Measurements from ENCODE around the gene ACSF3.

ACSF3 gene

DNA sequence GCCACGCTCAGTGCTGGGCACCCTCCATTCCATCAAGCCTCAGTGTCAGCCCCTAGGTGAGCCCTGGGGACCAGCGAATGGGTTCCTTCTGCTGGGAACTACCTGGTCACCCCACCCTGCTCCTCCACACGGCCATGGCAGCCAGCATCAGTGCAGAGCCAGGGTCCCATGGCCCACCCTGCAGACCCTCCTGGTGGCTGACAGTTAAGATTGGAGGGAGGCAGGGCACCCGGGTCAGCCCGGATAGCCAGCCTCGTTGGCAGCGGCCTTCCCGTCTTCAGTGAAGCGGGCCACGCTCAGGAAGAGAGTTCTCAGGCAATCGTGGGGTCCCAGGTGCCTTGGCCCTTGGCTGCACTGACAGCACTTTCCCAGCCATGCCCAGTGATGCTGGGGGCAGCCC is 37.1 kb upstream of the ACSF3 start:
- Histone ChIP-seq H3K9ac (ENCODE audit: low read length in 2 of 2) (no peak overlapping the region), H3K9me3 (ENCODE audit: control insufficient read depth in 2 of 2, low read length in 2 of 2) (no peaks in the 10 kb centered on the region), H3K27ac (ENCODE audit: low read length) (no peak overlapping the region), H3K4me1 (ENCODE audit: control insufficient read depth, insufficient read depth, low read length) (peaks cover 16% of the 10 kb centered on the region), H3K36me3 (ENCODE audit: control insufficient read depth in 2 of 2, insufficient read depth in 2 of 2, low read length in 2 of 2) (no peaks in the 10 kb centered on the region), H3K27me3 (ENCODE audit: control insufficient read depth in 1 of 2, insufficient read depth in 2 of 2, low read length in 2 of 2) (peaks cover 10 to 22% of the 10 kb centered on the region in 2 donors), H3K4me3 (ENCODE audit: low read length in 2 of 2) (no peak overlapping the region)

DNA sequence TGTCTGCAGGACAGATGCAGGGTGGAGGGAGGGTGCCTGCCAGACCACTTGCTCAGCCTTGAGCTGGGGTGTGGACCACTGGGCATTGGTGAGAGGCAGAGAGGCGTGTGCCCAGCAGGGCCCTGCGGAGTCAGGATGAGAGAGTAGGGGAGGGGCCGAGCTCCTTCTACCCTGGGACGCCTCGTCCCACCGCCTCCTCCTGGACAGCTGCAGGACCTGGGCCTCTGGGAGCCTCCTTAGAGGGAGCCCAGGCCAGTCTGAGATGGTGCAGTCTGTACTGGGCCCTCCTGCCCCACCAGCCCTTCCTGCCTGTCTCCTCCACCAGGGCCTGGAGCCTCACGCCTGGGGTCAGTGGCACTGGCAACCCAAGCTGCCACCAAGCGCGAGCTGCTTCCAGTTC is 35.9 kb upstream of the ACSF3 start:
- H3K36me3 ChIP-seq (ENCODE audit: control insufficient read depth in 2 of 2, insufficient read depth in 2 of 2, low read length in 2 of 2) = no peaks in the 10 kb centered on the region
- H3K9ac ChIP-seq (ENCODE audit: low read length in 2 of 2) = no peak overlapping the region
- no peak overlapping the region for H3K27ac ChIP-seq (ENCODE audit: low read length)
- no peaks in the 10 kb centered on the region for H3K9me3 ChIP-seq (ENCODE audit: control insufficient read depth in 2 of 2, low read length in 2 of 2)
- no peak overlapping the region for H3K4me3 ChIP-seq (ENCODE audit: low read length in 2 of 2)
- peaks cover 7% of the 10 kb centered on the region for H3K4me1 ChIP-seq (ENCODE audit: control insufficient read depth, insufficient read depth, low read length)
- H3K27me3 ChIP-seq (ENCODE audit: control insufficient read depth in 1 of 2, insufficient read depth in 2 of 2, low read length in 2 of 2) = peaks cover 13 to 22% of the 10 kb centered on the region in 2 donors

- Histone ChIP-seq H3K4me1 (ENCODE audit: control insufficient read depth, insufficient read depth, low read length) (no peaks in the 10 kb centered on the region), H3K9ac (ENCODE audit: low read length in 2 of 2) (no peak overlapping the region), H3K4me3 (ENCODE audit: low read length in 2 of 2) (no peak overlapping the region), H3K27ac (ENCODE audit: low read length) (no peak overlapping the region), H3K9me3 (ENCODE audit: control insufficient read depth in 2 of 2, low read length in 2 of 2) (no peaks in the 10 kb centered on the region), H3K36me3 (ENCODE audit: control insufficient read depth in 2 of 2, insufficient read depth in 2 of 2, low read length in 2 of 2) (no peaks in the 10 kb centered on the region), H3K27me3 (ENCODE audit: control insufficient read depth in 1 of 2, insufficient read depth in 2 of 2, low read length in 2 of 2) (peaks cover 13 to 18% of the 10 kb centered on the region in 2 donors)
Measured at GRCh38 chr16:89058812-89059211, 34.8 kb upstream of the ACSF3 start.

DNA sequence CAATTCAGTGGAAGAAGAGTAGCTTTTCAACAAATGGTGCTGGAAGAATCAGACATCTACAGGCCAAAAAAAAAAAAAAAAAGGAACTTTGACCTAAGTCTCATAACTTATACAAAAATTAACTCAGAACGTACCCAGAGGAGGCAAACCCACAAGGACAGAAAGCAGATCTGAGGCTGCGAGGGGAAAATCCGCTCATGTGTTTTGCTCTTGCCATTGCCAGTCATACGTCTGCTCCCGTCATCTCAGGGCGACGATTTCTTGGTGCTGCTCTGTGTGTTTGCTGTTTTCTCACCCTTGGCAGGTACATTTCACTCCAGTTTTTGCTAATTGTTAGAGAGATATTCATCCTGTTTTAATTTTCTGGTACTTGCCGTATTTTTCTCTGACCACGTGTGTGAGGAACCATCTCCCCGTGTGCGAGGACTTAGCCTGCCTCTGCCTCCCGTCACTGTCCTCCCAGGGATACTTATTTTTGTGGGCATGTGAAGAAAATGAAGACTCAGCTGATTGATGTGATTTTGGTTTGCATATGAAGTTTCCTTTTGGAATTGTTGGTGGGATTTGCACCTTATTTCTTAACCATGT is 33.4 kb upstream of the ACSF3 start:
- Histone ChIP-seq H3K9ac (ENCODE audit: low read length in 2 of 2) (no peak overlapping the region), H3K27me3 (ENCODE audit: control insufficient read depth in 1 of 2, insufficient read depth in 2 of 2, low read length in 2 of 2) (peaks cover 11 to 18% of the 10 kb centered on the region in 2 donors), H3K4me3 (ENCODE audit: low read length in 2 of 2) (no peak overlapping the region), H3K9me3 (ENCODE audit: control insufficient read depth in 2 of 2, low read length in 2 of 2) (no peaks in the 10 kb centered on the region), H3K27ac (ENCODE audit: low read length) (no peak overlapping the region), H3K36me3 (ENCODE audit: control insufficient read depth in 2 of 2, insufficient read depth in 2 of 2, low read length in 2 of 2) (no peaks in the 10 kb centered on the region), H3K4me1 (ENCODE audit: control insufficient read depth, insufficient read depth, low read length) (no peaks in the 10 kb centered on the region)

DNA sequence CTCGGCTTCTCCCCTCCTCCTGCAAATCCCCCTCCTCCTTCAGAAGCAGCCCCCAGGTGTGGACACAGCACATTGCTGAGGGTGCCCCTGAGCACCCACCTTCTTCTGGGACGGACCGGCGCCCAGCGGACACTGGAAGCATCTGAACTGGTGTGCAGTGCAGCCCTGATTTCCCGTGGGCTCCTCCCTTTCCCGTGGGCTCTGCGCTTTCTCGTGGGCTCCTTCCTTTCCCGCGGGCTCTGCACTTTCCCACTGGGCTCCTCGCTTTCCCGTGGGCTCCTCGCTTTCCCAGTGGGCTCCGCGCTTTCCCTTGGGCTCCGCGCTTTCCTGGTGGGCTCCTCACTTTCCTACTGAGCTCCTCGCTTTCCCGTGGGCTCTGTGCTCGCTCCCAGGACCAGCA is 32.6 kb upstream of the ACSF3 start:
- Histone ChIP-seq H3K9ac (ENCODE audit: low read length in 2 of 2) (no peak overlapping the region), H3K27ac (ENCODE audit: low read length) (no peak overlapping the region), H3K36me3 (ENCODE audit: control insufficient read depth in 2 of 2, insufficient read depth in 2 of 2, low read length in 2 of 2) (no peaks in the 10 kb centered on the region), H3K27me3 (ENCODE audit: control insufficient read depth in 1 of 2, insufficient read depth in 2 of 2, low read length in 2 of 2) (peaks cover 11 to 15% of the 10 kb centered on the region in 2 donors), H3K9me3 (ENCODE audit: control insufficient read depth in 2 of 2, low read length in 2 of 2) (no peaks in the 10 kb centered on the region), H3K4me3 (ENCODE audit: low read length in 2 of 2) (no peak overlapping the region), H3K4me1 (ENCODE audit: control insufficient read depth, insufficient read depth, low read length) (no peaks in the 10 kb centered on the region)

DNA sequence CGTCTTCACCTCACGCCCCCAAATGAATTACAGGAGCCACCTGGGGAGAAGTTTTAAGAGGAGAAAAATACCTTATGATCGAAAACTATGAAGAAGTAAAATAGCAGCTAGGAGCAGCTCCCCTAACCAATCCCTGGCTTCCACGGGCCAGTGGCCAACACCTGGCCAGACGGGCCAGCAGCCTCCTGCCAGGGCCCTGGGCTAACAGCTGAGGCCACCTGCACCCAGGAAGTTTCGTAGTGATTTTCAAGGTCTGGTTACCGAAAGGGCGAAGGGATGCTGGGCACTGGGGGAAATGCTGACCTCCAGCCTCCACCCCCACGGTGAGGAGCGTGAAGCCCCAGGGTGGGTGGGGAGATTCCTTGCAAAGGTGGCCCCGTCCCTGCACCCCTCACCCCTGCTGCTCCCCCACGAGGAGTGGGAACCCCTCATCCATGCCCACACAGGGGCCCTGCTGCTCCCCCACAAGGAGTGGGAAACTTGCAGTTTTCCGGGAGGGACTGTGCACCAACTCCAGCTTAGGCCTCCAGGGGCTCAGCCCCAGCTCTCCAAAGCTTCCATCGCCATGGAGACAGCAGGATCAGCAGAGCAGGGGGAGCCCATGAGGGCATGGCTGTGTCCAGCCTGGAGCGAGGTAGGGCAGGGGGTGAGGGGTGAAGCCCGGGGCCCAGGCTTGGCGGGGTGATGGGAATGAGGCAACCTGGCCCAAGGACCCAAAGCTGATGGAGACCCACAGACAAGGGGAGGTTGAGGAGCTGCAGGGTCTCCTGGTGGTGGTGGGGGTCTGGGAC is 31.9 kb upstream of the ACSF3 start:
- H3K9me3 ChIP-seq (ENCODE audit: control insufficient read depth in 2 of 2, low read length in 2 of 2) = no peaks in the 10 kb centered on the region
- no peak overlapping the region for H3K4me3 ChIP-seq (ENCODE audit: low read length in 2 of 2)
- no peaks in the 10 kb centered on the region for H3K4me1 ChIP-seq (ENCODE audit: control insufficient read depth, insufficient read depth, low read length)
- no peak overlapping the region for H3K9ac ChIP-seq (ENCODE audit: low read length in 2 of 2)
- H3K27me3 ChIP-seq (ENCODE audit: control insufficient read depth in 1 of 2, insufficient read depth in 2 of 2, low read length in 2 of 2) = peaks cover 8 to 11% of the 10 kb centered on the region in 2 donors
- no peak overlapping the region for H3K27ac ChIP-seq (ENCODE audit: low read length)
- no peaks in the 10 kb centered on the region for H3K36me3 ChIP-seq (ENCODE audit: control insufficient read depth in 2 of 2, insufficient read depth in 2 of 2, low read length in 2 of 2)

DNA sequence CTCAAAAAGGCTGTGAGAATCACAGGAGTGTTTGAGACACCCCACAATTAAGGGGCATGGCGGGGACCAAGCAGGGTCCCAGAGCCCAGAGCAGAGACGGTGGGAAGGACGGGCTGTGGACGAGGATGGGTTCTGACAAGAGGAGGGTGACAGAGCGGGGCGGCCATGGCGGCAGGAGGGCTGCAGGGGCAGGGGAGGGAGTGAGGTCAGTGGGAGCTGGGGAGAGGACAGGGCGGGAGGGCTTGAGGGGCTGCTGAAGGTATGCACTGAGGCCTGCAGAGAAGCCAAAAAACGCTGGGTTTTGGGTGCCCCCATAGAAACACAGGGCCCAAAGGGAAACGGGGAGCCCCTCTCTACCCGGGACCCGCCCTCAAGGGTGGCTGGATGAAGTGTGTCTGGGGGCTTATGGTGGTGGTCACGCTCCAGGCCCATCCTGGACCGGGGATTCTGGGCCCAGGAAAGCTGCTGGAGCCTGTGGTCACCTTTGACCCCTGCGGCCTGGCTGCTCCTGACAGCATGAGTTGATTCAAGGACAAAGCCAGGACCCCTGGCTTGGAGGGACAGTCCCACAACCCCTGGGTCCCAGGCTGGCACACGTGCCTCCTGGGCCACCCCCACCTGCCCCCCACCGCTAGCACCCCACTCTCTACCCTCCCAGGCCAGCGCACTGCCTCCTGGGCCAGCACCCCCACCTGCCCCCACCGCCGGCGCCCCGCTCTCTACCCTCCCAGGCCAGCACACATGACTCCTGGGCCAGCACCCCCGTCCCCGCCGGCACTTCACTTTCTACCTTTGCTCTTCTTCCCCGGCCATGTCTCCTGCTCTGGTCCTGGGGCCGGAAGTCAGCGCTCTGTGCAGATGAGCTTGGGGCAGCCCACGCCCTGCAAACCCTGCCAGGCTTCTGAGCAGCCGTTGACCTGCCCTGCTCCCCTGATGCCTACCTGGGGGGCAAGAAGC is 31.0 kb upstream of the ACSF3 start:
- Histone ChIP-seq H3K9ac (ENCODE audit: low read length in 2 of 2) (no peak overlapping the region), H3K4me1 (ENCODE audit: control insufficient read depth, insufficient read depth, low read length) (no peaks in the 10 kb centered on the region), H3K36me3 (ENCODE audit: control insufficient read depth in 2 of 2, insufficient read depth in 2 of 2, low read length in 2 of 2) (no peaks in the 10 kb centered on the region), H3K27ac (ENCODE audit: low read length) (no peak overlapping the region), H3K27me3 (ENCODE audit: control insufficient read depth in 1 of 2, insufficient read depth in 2 of 2, low read length in 2 of 2) (peaks cover 7% of the 10 kb centered on the region in 2 donors), H3K9me3 (ENCODE audit: control insufficient read depth in 2 of 2, low read length in 2 of 2) (no peaks in the 10 kb centered on the region), H3K4me3 (ENCODE audit: low read length in 2 of 2) (no peak overlapping the region)

DNA sequence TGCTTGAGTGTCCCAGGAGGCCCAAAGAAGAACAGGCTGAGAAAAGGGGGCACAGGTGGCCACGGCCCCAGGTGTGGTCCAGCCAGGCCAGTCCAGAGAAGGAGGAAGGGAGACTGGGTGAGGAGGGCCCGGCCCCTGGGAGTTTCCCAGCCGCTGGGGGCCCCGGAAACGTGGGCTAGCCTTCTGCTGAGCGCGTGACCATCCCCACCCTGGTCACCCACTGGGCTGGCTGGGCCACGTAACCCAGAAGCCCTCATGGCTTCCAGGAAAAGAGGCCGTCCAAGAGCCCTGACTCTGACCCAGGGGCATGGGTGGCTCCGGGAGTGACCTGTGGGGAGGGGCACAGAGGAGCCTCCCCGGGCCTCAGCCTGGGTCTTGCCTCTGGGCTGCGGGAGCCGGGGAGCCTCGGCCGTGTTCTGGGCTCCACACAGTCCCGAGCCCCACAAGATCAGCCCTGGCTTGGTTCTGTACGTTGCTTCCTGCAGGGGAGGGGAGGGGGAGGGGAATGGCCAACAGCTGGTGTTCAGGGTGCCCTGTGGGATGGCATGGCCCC is 29.8 kb upstream of the ACSF3 start:
- H3K9me3 ChIP-seq (ENCODE audit: control insufficient read depth in 2 of 2, low read length in 2 of 2) = no peaks in the 10 kb centered on the region
- peaks cover 5 to 10% of the 10 kb centered on the region in 2 donors for H3K27me3 ChIP-seq (ENCODE audit: control insufficient read depth in 1 of 2, insufficient read depth in 2 of 2, low read length in 2 of 2)
- H3K27ac ChIP-seq (ENCODE audit: low read length) = no peak overlapping the region
- H3K36me3 ChIP-seq (ENCODE audit: control insufficient read depth in 2 of 2, insufficient read depth in 2 of 2, low read length in 2 of 2) = no peaks in the 10 kb centered on the region
- H3K4me1 ChIP-seq (ENCODE audit: control insufficient read depth, insufficient read depth, low read length) = no peaks in the 10 kb centered on the region
- no peak overlapping the region for H3K9ac ChIP-seq (ENCODE audit: low read length in 2 of 2)
- no peak overlapping the region for H3K4me3 ChIP-seq (ENCODE audit: low read length in 2 of 2)

- peaks cover 5 to 13% of the 10 kb centered on the region in 2 donors for H3K27me3 ChIP-seq (ENCODE audit: control insufficient read depth in 1 of 2, insufficient read depth in 2 of 2, low read length in 2 of 2)
Measured at GRCh38 chr16:89064606-89065457, 28.8 kb upstream of the ACSF3 start.

DNA sequence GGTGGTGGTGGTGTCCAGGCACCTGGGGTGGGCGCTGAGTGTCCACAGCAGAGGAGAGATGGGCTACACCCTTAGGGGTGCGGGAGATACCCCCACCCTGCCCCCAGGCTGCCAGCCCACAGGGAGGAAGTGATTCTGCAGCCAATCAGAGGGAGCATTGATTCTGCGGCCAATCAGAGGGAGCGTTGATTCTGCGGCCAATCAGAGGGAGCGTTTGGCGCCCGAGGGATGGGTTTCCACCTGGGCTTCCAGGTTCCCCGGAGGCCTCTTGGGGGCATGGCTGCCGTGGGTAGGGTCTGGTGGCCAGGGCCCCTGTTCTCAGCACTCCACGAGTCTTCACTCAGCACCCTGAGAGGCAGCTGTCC is 28.2 kb upstream of the ACSF3 start:
- Histone ChIP-seq H3K27ac (ENCODE audit: low read length) (no peak overlapping the region), H3K9me3 (ENCODE audit: control insufficient read depth in 2 of 2, low read length in 2 of 2) (no peaks in the 10 kb centered on the region)

More at GRCh38 chr16:89064606-89065457, 28.8 kb upstream of the ACSF3 start:
- no peak overlapping the region for H3K27ac ChIP-seq (ENCODE audit: low read length)
- no peaks in the 10 kb centered on the region for H3K36me3 ChIP-seq (ENCODE audit: control insufficient read depth in 2 of 2, insufficient read depth in 2 of 2, low read length in 2 of 2)
- no peaks in the 10 kb centered on the region for H3K9me3 ChIP-seq (ENCODE audit: control insufficient read depth in 2 of 2, low read length in 2 of 2)
- H3K9ac ChIP-seq (ENCODE audit: low read length in 2 of 2) = no peak overlapping the region
- H3K4me3 ChIP-seq (ENCODE audit: low read length in 2 of 2) = no peak overlapping the region
- no peaks in the 10 kb centered on the region for H3K4me1 ChIP-seq (ENCODE audit: control insufficient read depth, insufficient read depth, low read length)

More for the DNA sequence above, 28.2 kb upstream of the ACSF3 start:
- no peaks in the 10 kb centered on the region for H3K4me1 ChIP-seq (ENCODE audit: control insufficient read depth, insufficient read depth, low read length)
- H3K27me3 ChIP-seq (ENCODE audit: control insufficient read depth in 1 of 2, insufficient read depth in 2 of 2, low read length in 2 of 2) = peaks cover 5 to 13% of the 10 kb centered on the region in 2 donors
- no peaks in the 10 kb centered on the region for H3K36me3 ChIP-seq (ENCODE audit: control insufficient read depth in 2 of 2, insufficient read depth in 2 of 2, low read length in 2 of 2)
- H3K4me3 ChIP-seq (ENCODE audit: low read length in 2 of 2) = no peak overlapping the region
- no peak overlapping the region for H3K9ac ChIP-seq (ENCODE audit: low read length in 2 of 2)

All from stomach smooth muscle (tissue), 2 donors.